ENCODE measurements around the gene TRMT44. TPM values are rescaled to one million over a fixed set of nuclear protein-coding genes. Genes with fewer than 3 reads are reported as not detected.

Gene TRMT44
- total RNA-seq, 1 experiment from 2014 or later = 25.8 TPM

GRCh38 chr4:8475751-8476575 lies 35.4 kb downstream of the TRMT44 start:
- H3K9me3 ChIP-seq (ENCODE audit: control insufficient read depth in 1 of 2, insufficient read depth in 1 of 2, low read depth in 1 of 2, low read length in 2 of 2) = no peaks in the 10 kb centered on the region
- H3K79me2 ChIP-seq (ENCODE audit: insufficient read depth, low read length) = no peaks in the 10 kb centered on the region
- POLR2A ChIA-PET = no interaction called here
- BruUV-seq (replicated peaks) = no TSS peak
- peaks cover 0 to 8% of the 10 kb centered on the region in 2 experiments; a peak in 2 of 4 replicates for H3K36me3 ChIP-seq (ENCODE audit: control insufficient read depth in 1 of 2, insufficient read depth in 2 of 2, low read length in 2 of 2)
- H3K4me2 ChIP-seq (ENCODE audit: low read length) = no peak overlapping the region
- H3K27ac ChIP-seq (ENCODE audit: low read depth, low read length) = no peak overlapping the region
- H3K4me3 ChIP-seq (replicated peaks in 1 of 2; ENCODE audit: low read depth in 1 of 2, low read length in 2 of 2) = no peak overlapping the region
- H2AFZ ChIP-seq (ENCODE audit: low read depth, low read length, poor library complexity, severe bottlenecking) = no peak overlapping the region
- no peak for TF ChIP-seq JUND (IDR thresholded peaks at IDR 0.05)
- TF ChIP-seq RAD21 (IDR thresholded peaks at IDR 0.05; ENCODE audit: low read depth) = no peak
- no peak for TF ChIP-seq YY1 (IDR thresholded peaks at IDR 0.05; ENCODE audit: extremely low read depth, insufficient replicate concordance, low read depth, low read length)
- no peak for TF ChIP-seq FOSL1 (IDR thresholded peaks at IDR 0.05; ENCODE audit: low read depth)
- TF ChIP-seq ZNF274 (IDR thresholded peaks at IDR 0.05; ENCODE audit: low read depth, low read length) = no peak
- no peak for TF ChIP-seq POLR2A (IDR thresholded peaks at IDR 0.05; ENCODE audit: borderline replicate concordance, extremely low read depth, insufficient read depth, insufficient read length)
- no peak for TF ChIP-seq CEBPB (IDR thresholded peaks at IDR 0.05; ENCODE audit: low read depth)
- no peak for TF ChIP-seq CBX3 (IDR thresholded peaks at IDR 0.05; ENCODE audit: low read depth)
- TF ChIP-seq ATF3 (IDR thresholded peaks at IDR 0.05) = no peak
- no peak for TF ChIP-seq EZH2 (IDR thresholded peaks at IDR 0.05)
- no peak for TF ChIP-seq ELF1 (IDR thresholded peaks at IDR 0.05; ENCODE audit: borderline replicate concordance, low read depth)
- no peak for TF ChIP-seq MAX (IDR thresholded peaks at IDR 0.05)
- no peak for TF ChIP-seq TCF7L2 (IDR thresholded peaks at IDR 0.05; ENCODE audit: borderline replicate concordance, extremely low read depth, insufficient read depth, insufficient read length)
- DNase-seq (ENCODE audit: low read depth, low spot score) (no peak), ATAC-seq (no peak)
- H3K4me1 ChIP-seq (ENCODE audit: control insufficient read depth in 1 of 2, insufficient read depth in 2 of 2, low read length in 2 of 2) = no peaks in the 10 kb centered on the region
- H3K9me2 ChIP-seq (ENCODE audit: insufficient read depth) = no peaks in the 10 kb centered on the region
- intact Hi-C loops (cut with micrococcal nuclease) = no loop called here
- CTCF ChIA-PET = no interaction called here
- H3K27me3 ChIP-seq (ENCODE audit: insufficient read depth, low read length) = no peaks in the 10 kb centered on the region
- no peaks in the 10 kb centered on the region for H4K20me1 ChIP-seq (ENCODE audit: insufficient read depth)
- H3K9ac ChIP-seq (ENCODE audit: low read length) = no peak overlapping the region
- RAD21 ChIA-PET (ENCODE audit: low non-redundant PET in 1 of 2, low total read pairs in 2 of 2, uncharacterized antibody in 2 of 2, unreplicated experiment in 2 of 2) = no interaction called here
